Pulmonary artery endothelial cell (primary cell): ENCODE results near the gene CD33. TPM values are rescaled to one million over a fixed set of nuclear protein-coding genes. Genes with fewer than 3 reads are reported as not detected.
"Not testable (repeated sequence)": the region's sequence is repeated elsewhere in the genome, so short reads cannot be mapped to it uniquely, and the experiment has no call there.

Source experiments
- DNase-seq: peaks from one replicate; pipeline ENCODE4 v3.0.0-alpha.2; 2011; ENCODE audit warnings: low read depth, low spot score
- total RNA-seq: library from RNA; depleted of rRNA; stranded (reverse); fragments of >200 nt; gene quantifications from 2 replicates; pipeline ENCODE4 v1.2.3, GENCODE V29; 2014

CD33 gene
- total RNA-seq, 1 donor from 2014 or later, result not detected

DNA sequence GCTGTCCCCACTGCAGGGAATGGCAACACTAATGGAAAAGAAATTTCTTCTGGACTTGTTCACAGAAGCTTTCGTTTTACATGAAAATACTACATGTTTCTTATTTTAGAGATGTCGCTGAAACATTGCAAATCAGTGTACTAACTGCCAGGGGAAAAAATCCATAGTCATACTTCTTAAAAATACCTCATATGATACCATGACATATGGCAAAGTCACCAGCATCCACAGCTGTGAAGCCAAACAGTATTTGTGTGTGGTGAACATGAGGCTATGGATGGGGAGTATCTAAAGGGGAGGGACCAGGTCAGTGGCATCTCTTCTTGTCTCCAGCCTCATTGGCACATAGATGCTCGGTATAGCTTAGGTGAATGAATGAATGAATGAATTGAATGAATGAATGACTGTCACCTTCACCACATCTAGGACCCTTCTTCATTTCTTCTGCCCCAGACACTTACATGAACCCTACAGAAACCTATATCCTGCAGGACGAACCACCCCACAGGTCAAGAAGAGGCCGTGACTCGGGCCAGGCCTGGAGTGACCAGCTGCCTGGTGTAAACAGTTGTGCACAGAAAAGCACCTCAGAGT lies 14.6 kb upstream of the CD33 start:
- DNase-seq, result no peak

DNA sequence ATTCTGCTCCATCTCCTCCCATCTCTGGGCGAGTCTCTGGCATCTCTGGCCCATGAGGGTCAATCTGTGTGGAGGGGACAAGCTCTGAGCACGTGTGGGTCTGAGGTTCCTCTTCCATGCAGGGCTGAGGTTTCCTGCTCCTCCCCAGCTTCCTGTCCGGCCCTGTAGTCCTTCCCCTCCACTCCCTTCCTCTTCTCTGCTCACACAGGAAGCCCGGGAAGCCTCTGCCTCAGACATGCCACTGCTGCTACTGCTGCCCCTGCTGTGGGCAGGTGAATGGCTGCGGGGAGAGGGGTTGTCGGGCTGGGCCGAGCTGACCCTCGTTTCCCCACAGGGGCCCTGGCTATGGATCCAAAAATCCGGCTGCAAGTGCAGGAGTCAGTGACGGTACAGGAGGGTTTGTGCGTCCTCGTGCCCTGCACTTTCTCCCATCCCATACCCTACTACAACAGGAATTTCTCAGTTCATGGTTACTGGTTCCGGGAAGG lies 14.0 kb upstream of the CD33 start:
- DNase-seq, result not testable (repeated sequence)

DNA sequence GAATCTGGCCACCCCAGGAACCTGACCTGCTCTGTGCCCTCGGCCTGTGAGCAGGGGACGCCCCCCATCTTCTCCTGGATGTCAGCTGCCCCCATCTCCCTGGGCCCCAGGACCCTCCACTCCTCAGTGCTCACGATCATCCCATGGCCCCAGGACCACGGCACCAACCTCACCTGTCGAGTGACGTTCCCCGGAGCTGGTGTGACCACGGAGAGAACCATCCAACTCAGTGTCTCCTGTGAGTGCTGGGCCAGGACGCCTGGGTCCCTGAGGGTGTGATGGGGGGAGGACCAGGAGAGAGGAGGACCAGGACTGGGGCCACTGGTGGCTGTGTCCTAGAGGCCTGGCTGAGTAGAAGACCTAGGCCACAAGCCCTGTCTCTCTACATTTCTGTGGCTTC lies 13.0 kb upstream of the CD33 start:
- DNase-seq, result no peak

DNA sequence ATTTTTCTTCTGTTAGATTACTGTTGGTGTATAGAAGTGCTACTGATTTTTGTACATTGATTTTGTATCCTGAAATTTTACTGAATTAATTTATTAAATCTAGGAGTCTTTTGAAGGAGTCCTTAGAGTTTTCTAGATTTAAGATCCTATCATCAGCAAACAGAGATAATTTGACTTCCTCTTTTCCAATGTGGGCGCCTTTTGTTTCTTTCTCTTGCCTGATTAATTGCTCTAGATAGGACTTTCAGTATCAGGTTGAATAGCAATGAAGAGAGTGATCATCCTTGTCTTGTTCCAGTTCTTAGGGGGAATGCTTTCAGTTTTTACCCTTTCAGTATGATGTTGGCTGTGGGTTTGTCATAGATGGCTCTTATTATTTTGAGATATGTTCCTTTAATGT lies 5.6 kb upstream of the CD33 start:
- DNase-seq, result no peak

DNA sequence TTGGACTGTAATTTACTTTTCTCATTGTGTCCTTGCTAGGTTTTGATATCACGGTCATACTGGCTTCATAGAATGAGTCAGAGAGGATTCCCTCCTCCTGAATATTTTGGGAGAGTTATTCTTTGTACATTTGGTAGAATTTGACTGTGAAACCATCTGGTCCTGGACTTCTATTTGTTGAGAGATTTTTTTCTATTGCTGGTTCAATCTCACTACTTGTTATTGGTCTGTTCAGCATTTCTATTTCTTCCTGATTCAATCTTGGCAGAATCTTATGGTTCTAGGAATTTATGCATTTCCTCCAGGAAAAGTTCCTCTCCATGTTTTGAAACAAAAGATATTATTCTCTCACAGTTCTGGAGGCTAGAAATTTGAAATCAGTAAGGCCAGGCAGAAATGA lies 4.9 kb upstream of the CD33 start:
- no peak for DNase-seq

DNA sequence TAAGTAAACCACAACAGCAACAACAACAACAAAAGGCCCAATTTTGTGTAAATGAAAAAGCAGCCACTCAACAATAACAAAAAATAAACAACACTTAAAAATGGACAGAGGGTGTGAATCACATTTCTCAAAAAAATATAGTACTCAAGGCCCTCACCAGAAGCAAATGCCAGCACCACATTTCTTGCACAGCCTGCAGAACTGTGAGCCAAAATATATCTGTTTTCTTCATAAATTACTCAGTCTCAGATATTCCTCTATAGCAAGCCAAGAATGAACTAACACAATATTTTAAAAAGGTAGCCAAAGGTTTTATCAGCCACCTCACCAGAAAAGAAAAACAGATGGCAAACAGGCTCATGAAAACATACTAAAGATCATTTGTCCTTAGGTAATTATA lies 3.9 kb upstream of the CD33 start:
- DNase-seq, result no peak

DNA sequence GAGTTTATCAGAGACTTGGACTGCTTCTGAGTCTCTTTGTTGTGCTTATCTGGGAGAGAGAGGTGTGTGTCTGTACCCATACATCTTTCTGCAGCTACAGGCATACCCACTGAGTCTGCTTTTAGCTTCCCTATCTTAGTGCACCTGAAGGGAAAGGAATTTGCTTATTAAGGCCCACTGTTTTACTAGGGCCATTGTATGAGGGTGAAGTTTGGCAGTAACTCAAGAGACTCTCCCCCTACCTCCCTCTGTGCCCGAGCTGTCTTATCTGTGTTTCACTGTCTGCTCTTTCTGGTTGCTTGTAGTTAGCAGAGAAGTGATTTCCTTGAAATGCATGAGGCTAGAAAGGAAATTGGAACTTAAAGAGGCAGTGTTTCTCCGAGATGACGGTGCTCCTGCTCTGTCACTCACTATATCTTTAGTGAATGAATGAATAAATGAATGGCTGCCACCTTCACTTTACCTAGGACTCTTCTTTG lies 678 bp upstream of the CD33 start:
- no peak for DNase-seq

DNA sequence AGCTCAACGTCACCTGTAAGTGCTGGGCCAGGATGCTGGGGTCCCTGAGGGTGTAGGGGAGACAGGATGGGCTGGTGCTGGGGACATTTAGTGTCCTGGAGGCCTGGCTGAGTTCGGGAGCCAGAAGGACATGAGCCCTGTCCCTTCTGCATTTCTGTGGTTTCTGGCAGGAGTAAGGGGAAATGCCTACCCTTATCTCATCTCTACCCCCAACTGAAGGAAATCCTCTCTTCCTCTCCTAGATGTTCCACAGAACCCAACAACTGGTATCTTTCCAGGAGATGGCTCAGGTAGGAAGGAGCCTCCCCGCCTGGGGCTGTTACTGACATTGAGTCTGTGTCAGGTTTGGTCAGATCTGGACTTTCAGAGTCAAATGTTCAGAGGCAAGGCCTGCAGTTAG lies 1.2 kb downstream of the CD33 start:
- no peak for DNase-seq

DNA sequence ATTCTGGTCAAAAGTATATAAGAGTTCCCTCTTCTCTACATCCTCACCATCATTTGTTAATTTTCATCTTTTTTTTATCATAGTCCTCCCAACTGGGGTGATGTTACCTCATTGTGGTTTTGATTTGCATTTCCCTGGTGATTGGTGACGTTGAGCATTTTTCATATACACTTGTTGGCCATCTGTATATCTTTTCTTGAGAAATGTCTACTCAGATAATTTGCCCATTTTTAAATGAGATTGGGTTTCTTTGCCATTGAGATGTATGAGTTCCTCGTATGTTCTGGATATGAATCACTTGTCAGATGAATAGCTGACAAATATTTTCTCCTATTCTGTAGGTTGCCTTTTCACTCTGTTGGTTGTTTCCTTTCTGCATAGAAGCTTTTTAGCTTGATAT lies 2.4 kb downstream of the CD33 start:
- no peak for DNase-seq

DNA sequence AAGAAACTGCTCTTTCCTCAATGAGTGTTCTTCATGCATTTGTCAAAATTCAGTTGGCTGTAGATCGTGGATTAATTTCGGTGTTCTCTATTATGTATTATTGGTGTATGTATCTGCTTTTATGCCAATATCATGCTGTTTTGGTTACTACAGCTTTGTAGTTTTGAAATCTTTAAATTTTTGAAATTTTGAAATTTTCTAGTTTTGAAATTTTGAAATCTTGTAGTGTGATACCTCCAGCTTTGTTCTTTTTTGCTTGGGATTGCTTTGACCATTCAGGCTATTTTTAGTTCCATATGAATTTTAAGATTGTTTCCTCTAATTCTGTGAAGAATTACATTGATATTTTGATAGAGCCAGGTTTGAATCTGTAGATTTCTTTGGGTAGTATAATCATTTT lies 3.1 kb downstream of the CD33 start:
- DNase-seq, result no peak

DNA sequence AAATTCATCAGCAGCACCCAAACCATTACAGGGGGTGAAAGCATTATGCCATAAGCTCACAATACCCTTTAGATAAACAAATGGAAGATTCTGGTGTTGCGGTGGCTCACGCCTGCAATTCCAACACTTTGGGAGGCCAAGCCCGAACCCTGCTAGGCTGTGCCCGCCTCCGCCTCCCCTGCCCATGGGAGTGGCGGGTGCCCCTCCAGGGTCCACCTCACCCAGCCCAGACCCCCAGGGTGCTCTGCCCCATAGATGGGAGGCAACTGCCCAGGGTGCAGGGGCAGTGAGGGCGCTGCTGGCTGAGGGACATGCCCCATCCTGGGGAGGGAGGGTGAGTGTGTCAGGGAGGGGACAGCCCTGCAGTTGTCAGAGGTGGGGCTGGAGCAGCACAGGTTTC lies 16.0 kb downstream of the CD33 start:
- no peak for DNase-seq

DNA sequence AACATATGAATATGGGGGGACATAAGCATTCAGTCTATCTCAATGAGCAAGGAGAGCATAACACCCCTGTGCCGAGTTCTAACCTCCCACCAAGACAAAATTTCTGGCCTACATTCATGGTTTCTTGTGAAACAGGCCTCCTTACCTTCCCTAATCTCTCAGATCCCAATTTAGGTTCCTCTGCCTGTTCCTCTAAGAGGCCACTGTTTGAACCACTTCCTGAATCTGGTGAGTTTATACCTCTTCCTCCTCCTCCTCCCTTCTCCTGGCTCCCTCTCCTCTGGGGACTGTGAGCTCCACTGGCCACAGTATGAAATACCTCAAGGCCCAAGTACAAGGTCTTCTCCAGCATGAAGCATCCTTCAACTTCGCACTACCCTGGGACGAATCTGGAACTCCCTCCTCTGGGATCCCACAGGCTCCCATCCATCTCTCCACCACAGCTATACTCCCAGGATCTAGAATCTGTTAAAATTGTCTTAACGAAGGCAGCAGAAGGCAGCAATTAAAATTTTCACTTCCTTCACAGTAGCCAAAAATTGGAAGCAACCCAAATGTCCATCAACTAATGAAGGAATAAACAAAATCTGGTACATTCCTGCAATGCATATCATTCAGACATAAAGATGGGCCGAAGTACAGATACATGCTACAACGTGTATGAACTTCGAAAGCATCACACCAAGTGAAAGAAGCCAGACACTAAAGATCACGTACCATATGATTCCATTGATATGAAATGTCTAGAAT lies 18.2 kb downstream of the CD33 start:
- no peak for DNase-seq

DNA sequence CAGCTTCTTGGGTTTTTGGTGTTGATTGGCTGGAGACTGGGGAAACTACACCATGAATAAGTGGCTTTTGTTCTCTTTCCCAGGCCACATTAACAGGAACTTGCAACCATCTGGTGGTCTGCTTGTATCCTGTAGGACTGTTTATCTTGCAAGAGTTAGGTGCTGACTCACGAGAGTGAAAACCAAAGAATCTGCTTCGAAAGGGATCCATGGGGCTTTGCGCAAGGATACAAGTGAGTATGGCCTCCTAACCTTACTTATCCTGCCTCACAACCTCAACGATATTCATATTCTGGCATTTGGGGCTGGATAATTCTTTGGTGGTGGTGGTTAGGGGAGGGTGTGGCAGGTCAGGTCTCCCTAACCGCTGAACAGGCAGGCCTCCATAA lies 21.3 kb downstream of the CD33 start:
- no peak for DNase-seq

DNA sequence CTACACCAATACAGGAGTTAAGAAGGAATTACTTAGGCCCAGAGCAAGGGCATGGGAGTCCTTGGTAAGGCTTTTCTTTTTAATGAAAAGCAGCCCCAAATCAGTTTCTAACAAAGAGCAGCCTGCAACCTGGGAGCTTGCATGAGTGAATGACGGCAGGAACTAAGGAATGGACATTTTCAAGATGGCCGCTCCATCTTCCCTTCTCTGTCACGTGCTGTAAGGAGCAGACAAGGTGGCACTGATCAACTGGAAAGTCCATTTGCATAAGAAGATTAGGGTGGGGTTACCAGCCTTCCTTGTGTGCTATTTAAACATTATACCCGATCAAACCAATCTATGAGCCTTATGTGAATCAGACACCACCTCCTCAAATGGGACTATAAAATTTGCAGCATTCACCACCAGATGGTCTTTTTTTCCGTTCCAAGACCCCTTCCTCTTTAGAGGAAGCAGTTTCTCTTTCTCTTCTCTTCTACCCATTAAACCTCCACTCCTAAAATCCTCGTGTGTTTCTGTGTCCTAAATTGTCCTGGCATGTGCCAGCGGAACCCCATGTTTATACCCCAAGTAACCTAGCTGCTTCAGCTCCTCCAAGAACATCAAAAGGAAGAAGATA lies 23.2 kb downstream of the CD33 start:
- DNase-seq, result no peak

DNA sequence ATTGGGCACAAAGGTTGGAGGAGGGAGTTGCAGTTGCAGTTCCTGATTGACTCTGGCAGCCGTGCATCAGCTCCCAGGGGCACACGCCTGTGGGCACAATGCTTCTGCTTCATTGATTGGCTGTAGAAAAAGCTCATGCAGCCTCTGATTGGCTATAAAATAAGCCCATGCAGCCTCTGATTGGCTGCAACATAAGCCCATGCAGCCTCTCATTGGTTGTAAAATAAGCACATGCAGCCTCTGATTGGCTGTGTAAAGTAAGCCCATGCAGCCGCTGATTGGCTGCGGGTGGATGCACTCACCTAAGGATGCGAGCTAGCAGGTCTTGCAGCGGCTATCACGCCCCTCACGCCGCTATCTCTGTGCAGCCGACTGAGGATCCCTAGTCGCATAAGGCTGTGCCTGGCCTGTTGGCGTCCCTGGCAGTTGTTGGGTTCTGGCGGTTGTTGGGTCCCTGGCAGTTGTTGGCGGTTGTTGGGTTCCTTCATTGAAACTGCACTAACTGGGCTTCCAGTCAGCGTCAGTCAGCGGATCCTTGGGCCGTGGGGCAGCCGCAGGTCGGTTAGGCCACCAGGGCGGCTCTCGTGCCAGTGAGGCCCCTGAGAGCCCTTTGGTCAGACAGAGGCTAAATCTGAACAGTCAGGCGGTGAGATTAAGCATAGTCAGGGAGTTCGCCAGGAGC lies 26.0 kb downstream of the CD33 start, which contains the start of gene SIGLECL1:
Gene SIGLECL1 (plus strand): TSS at position 295 of the 682 bp plus-strand sequence. CDS start 12,993 bp downstream, outside the sequence.
- no peak for DNase-seq

DNA sequence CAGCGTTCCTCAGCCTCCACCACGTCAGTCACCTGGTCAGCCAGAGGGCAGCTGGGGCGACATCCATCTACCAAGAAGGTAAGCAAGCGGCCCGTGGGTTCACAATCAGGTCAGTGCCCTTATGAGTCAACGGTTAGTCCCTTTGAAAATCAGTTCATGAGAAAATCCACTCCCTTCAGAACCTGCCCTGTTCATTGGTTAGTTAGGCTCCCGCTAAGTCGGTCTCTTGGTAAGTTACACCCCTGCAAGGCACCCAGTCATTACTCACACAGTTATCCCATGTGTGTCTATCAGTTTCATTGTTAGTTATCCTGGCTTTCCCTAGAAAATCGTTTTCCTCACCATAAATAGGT lies 26.6 kb downstream of the CD33 start:
- no peak for DNase-seq

DNA sequence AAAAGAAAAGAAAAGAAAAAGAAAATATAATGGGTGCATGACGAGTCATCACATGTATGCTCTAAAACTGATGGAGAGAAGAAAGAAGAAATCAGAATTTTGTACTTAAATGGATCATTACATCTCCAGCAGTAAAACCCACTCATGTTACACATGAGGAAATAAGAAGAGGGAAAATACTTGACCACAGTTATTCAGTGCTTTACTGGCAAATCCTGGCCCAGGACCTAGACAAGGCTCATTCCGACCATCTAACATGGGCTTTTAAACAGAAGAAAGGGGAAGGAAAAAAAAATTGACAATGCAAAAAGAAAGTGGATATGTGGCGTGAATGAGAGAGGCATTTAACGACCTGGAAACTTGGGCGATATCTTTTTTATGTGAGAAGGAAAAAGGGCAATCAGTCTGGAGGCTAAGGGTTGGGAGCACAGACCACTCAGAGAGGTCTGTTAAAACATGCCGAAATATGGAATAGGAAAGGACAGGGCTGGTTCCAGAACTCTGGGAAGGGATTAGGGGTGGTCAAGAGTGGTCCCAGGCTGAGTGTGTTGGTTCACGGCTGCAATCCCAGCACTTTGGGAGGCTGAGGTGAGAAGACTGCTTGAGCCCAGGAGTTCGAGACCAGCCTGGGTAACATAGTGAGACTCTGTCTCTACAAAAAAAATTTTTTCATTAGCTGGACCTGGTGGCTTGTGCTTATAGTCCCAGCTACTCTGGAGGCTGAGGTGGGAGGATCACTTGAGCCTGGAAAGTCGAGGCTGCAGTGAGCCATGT lies 27.6 kb downstream of the CD33 start:
- DNase-seq, result no peak

DNA sequence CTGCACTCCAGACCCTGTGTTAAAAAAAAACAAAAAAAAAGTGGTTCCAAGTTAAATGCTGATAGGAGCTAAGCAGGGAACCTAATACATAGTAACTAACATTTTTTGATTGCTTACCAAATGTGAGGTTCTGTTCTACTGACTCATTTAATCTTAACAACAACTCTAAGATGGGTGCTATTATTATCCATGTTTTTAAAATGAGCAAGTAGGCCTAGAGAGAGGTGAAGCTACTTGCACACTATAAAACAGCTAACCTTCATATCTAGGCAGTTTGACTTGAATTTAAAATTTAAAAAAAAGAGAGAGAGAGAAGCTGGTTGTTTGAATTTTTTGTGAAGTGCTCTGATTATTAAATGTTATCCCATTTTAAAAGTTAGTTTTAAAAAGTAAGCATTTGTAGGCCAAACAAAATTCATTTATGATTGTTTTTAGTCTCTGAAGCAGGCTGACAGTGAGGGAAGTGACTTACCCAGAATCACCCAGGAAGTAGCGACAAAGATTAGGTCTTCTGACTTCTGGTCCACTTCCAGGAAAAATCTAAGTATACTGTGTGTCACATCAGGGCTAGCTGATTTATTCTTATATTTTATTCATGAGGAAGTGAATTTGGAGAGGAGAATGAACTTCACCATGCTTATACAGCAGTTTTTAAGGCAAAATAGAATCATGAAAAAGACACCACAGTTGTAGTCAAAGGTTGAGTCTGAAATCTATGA lies 28.4 kb downstream of the CD33 start:
- no peak for DNase-seq

DNA sequence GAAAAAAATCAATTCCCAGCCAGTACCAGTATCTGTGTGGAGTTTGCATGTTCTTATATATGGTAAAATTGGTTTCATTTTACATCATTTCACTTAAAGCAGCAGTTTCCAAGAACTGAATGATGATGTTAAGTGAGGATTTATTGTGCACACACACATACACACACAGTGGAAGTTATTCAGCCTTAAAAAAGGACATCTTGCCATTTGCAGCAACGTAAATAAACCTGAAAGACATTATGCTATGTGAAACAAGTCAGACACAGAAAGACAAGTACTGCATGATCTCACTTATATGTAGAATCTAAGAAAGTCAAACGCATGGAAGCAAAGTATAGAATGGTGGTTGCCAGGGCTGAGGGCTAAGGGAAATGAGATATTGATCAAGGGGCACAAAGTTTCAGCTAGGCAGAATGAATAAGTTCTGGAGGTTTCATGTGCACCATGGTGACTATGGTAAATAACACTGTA lies 31.3 kb downstream of the CD33 start:
- no peak for DNase-seq

DNA sequence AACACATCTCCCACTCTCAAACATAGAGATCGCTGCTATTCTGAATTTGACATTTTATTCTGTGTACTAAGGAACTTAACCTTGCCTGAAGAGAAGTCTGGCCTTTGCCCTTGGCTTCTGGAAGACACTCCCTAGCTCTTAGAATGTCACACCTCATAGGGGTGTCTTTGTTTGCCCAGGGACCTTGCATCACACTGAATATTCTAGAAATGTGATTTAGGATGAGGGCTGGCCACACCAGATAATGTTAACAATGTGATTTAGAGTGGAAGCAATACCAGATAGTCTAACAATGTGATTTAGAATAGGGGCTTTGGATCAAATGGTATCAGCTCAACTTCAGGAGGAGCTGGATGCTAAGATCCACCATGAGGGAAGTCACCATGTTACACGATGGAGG lies 32.6 kb downstream of the CD33 start:
- DNase-seq, result no peak
